Measurements from ENCODE around the gene WIPI1. TPM values are rescaled to one million over a fixed set of nuclear protein-coding genes. Genes with fewer than 3 reads are reported as not detected.

Gene WIPI1
- total and polyA plus RNA-seq, 9 of the 15 experiments (the other 6 are each of a cell fraction or from before 2014, with no cell fraction given), result 3.7 to 23.5 (median 11.8) TPM

GRCh38 chr17:68456339-68457167 lies 743 bp downstream of the WIPI1 start (continued):
- TF ChIP-seq ZBTB40 (IDR thresholded peaks at IDR 0.05) (0 out of 2 replicates have a peak, but pooled peaks have one; percentile 7), ZBTB40 (CRISPR knock-in tag; IDR thresholded peaks at IDR 0.05) (no peak), CEBPB (tag; IDR thresholded peaks at IDR 0.05) (0 out of 2 replicates have a peak, but pooled peaks have one; percentile 4), SRSF1 (IDR thresholded peaks at IDR 0.05; ENCODE audit: low read depth, low read length) (no peak), SPI1 (IDR thresholded peaks at IDR 0.05; ENCODE audit: borderline replicate concordance, low read depth, low read length) (peak; percentile 20; the same call in 1 of the 2 replicates), ZBTB9 (CRISPR knock-in tag; IDR thresholded peaks at IDR 0.05) (peak; percentile 12; the same call in 1 of the 2 replicates), ZNF57 (CRISPR knock-in tag; IDR thresholded peaks at IDR 0.05) (no peak), NONO (IDR thresholded peaks at IDR 0.05; ENCODE audit: low read depth in 2 of 2, low read length in 1 of 2) (no peak)

All from K562 (cell line).